K562 (cell line): Measurements from ENCODE around the gene KRT4. TPM values are rescaled to one million over a fixed set of nuclear protein-coding genes. Genes with fewer than 3 reads are reported as not detected.

Experiments
- ARID1B ChIP-seq: fragments of 450-650 bp; IDR thresholded peaks from 2 replicates; pipeline ENCODE4 v1.6.1; 2016; ENCODE audit warnings: antibody characterized with exemption, mild to moderate bottlenecking, inconsistent platforms
- BRCA1 ChIP-seq, 2 experiments: fragments of 450-650 bp in 1 of 2; sonication (generic) in 1 of 2; formaldehyde crosslinking in 1 of 2; IDR thresholded peaks; 2 replicates each; pipeline versions ENCODE4 v1.5.0 to v1.6.1; 2017 to 2020; ENCODE audit warnings: mild to moderate bottlenecking in 1 of 2, missing genetic modification reagents in 1 of 2
- BRD9 ChIP-seq: fragments of 450-650 bp; IDR thresholded peaks from 2 replicates; pipeline ENCODE4 v1.6.1; 2018; ENCODE audit warnings: low read depth; ENCODE audit not compliant: partially characterized antibody
- CBFA2T3 ChIP-seq: fragments of 450-650 bp; IDR thresholded peaks from 2 replicates; pipeline ENCODE4 v1.6.1; 2017
- CHD4 ChIP-seq: fragments of 200-600 bp; sonication (generic); IDR thresholded peaks from 3 replicates; pipeline ENCODE4 v1.6.1; 2012; ENCODE audit warnings: low read depth, mild to moderate bottlenecking, mixed read lengths, low read length, inconsistent platforms; ENCODE audit not compliant: insufficient read depth, insufficient replicate concordance, poor library complexity, severe bottlenecking
- CTBP1 ChIP-seq: fragments of 450-650 bp; IDR thresholded peaks from 2 replicates; pipeline ENCODE4 v1.6.1; 2016; ENCODE audit warnings: borderline replicate concordance
- CTCFL ChIP-seq: IDR thresholded peaks from 2 replicates; pipeline ENCODE4 v1.6.1; 2011; ENCODE audit warnings: borderline replicate concordance, low read depth, mild to moderate bottlenecking, moderate library complexity, low read length; ENCODE audit not compliant: insufficient read depth, poor library complexity, severe bottlenecking
- CXXC5 ChIP-seq: fragments of 250-450 bp; sonication (Bioruptor Pico); IDR thresholded peaks from 2 replicates; pipeline ENCODE4 v1.8.0; 2022; ENCODE audit warnings: inconsistent platforms, mild to moderate bottlenecking, moderate library complexity
- DMBX1 ChIP-seq: fragments of 250-450 bp; sonication (Bioruptor Pico); IDR thresholded peaks from 2 replicates; pipeline ENCODE4 v1.8.0; 2022; ENCODE audit warnings: inconsistent platforms, mild to moderate bottlenecking, moderate library complexity, borderline replicate concordance
- E2F6 ChIP-seq, 2 experiments: IDR thresholded peaks; 2 replicates each; pipeline ENCODE4 v1.6.1; 2011; ENCODE audit warnings: borderline replicate concordance in 1 of 2, control low read depth in 1 of 2, low read depth in 1 of 2, low read length in 1 of 2, mild to moderate bottlenecking in 1 of 2, mixed read lengths in 1 of 2, moderate library complexity in 1 of 2; ENCODE audit not compliant: insufficient read depth in 1 of 2, insufficient read length in 1 of 2, poor library complexity in 1 of 2, severe bottlenecking in 1 of 2; ENCODE audit errors: extremely low read depth in 1 of 2
- EGR1 ChIP-seq: fragments of 450-650 bp; conservative IDR thresholded peaks from 2 replicates; pipeline ENCODE4 v1.6.1; 2017; ENCODE audit warnings: mild to moderate bottlenecking
- ETV1 ChIP-seq: fragments of 450-650 bp; conservative IDR thresholded peaks from 2 replicates; pipeline ENCODE4 v1.6.1; 2016; ENCODE audit warnings: missing genetic modification characterization, control low read depth, low read depth, missing compliant biosample characterization
- GABPA ChIP-seq: fragments of 200-800 bp; sonication (Bioruptor generic); conservative IDR thresholded peaks from 2 replicates; pipeline ENCODE4 v1.6.1; 2016; ENCODE audit warnings: low read depth, missing genetic modification characterization, missing compliant biosample characterization
- HNRNPLL ChIP-seq: fragments of 200-400 bp; formaldehyde crosslinking; IDR thresholded peaks from 2 replicates; pipeline ENCODE4 v1.6.1; 2017; ENCODE audit warnings: low read length, low read depth, mild to moderate bottlenecking; ENCODE audit not compliant: poor library complexity, severe bottlenecking
- POLR2H ChIP-seq: IDR thresholded peaks from 2 replicates; pipeline ENCODE4 v1.6.1; 2016; ENCODE audit warnings: missing genetic modification characterization, low read depth, mild to moderate bottlenecking, control low read depth, missing compliant biosample characterization, moderate library complexity
- RBBP5 ChIP-seq: fragments of 200-600 bp; sonication (generic); IDR thresholded peaks from 2 replicates; pipeline ENCODE4 v1.6.1; 2012; ENCODE audit warnings: borderline replicate concordance, mild to moderate bottlenecking, low read length, control low read depth, inconsistent platforms; ENCODE audit not compliant: insufficient read depth, poor library complexity, severe bottlenecking
- RNF2 ChIP-seq: sonication (generic); IDR thresholded peaks from 2 replicates; pipeline ENCODE4 v1.6.1; 2016
- SAFB2 ChIP-seq: fragments of 200-400 bp; formaldehyde crosslinking; IDR thresholded peaks from 2 replicates; pipeline ENCODE4 v1.6.1; 2018; ENCODE audit warnings: borderline replicate concordance, low read length, low read depth, moderate library complexity; ENCODE audit not compliant: severe bottlenecking
- SMARCA4 ChIP-seq: fragments of 450-650 bp; IDR thresholded peaks from 2 replicates; pipeline ENCODE4 v1.6.1; 2016
- TEAD4 ChIP-seq, 2 experiments: sonication (generic) in 1 of 2; formaldehyde crosslinking in 1 of 2; IDR thresholded peaks; 2 replicates each; pipeline versions ENCODE4 v1.6.1 to v1.8.0; 2012 to 2022; ENCODE audit warnings: borderline replicate concordance in 1 of 2, inconsistent platforms in 1 of 2, low read length in 1 of 2, mild to moderate bottlenecking in 1 of 2, missing genetic modification reagents in 1 of 2
- ZNF143 ChIP-seq: sonication (generic); formaldehyde crosslinking; IDR thresholded peaks from 2 replicates; pipeline ENCODE4 v1.9.0; 2022; ENCODE audit warnings: mild to moderate bottlenecking, missing genetic modification reagents
- ZNF263 ChIP-seq: sonication (generic); formaldehyde crosslinking; IDR thresholded peaks from 2 replicates; pipeline ENCODE4 v1.8.0; 2022; ENCODE audit warnings: mild to moderate bottlenecking, missing genetic modification reagents, borderline replicate concordance
- polyA plus RNA-seq, 8 experiments: library from polyadenylated mRNA; depleted of rRNA in 4 of 8; stranded (reverse) in 5 of 8; unstranded in 3 of 8; fragments of >200 nt; fragmentation: Nextera tagmentation in 2 of 8; fragmentation: Illumina TruSeq in 1 of 8; extraction: Ambion mirVana in 2 of 8; extraction: Trizol in 1 of 8; gene quantifications; 2 replicates each; pipeline versions ENCODE4 v1.2.1 to v1.2.3, GENCODE V29; 2011 to 2014; ENCODE audit warnings: inconsistent platforms in 1 of 8, missing spikeins in 1 of 8
- total RNA-seq, 7 experiments: library from RNA; depleted of rRNA in 6 of 7; stranded (reverse); fragments of >200 nt in 6 of 7; fragmentation: Illumina TruSeq in 2 of 7; extraction: Trizol in 2 of 7; gene quantifications; 2 replicates each; pipeline versions ENCODE4 v1.2.1 to v1.2.3, GENCODE V29; 2011 to 2021; ENCODE audit warnings: low replicate concordance in 1 of 7
- TF ChIP-seq, protein P1 (sequence below): fragments of 450-650 bp; IDR thresholded peaks from 2 replicates; pipeline ENCODE4 v1.6.1; 2016; ENCODE audit warnings: low read depth, mild to moderate bottlenecking, moderate library complexity

KRT4 gene
- total and polyA plus RNA-seq, 9 of the 15 experiments (the other 6 are each of a cell fraction or from before 2014, with no cell fraction given) = not detected

DNA sequence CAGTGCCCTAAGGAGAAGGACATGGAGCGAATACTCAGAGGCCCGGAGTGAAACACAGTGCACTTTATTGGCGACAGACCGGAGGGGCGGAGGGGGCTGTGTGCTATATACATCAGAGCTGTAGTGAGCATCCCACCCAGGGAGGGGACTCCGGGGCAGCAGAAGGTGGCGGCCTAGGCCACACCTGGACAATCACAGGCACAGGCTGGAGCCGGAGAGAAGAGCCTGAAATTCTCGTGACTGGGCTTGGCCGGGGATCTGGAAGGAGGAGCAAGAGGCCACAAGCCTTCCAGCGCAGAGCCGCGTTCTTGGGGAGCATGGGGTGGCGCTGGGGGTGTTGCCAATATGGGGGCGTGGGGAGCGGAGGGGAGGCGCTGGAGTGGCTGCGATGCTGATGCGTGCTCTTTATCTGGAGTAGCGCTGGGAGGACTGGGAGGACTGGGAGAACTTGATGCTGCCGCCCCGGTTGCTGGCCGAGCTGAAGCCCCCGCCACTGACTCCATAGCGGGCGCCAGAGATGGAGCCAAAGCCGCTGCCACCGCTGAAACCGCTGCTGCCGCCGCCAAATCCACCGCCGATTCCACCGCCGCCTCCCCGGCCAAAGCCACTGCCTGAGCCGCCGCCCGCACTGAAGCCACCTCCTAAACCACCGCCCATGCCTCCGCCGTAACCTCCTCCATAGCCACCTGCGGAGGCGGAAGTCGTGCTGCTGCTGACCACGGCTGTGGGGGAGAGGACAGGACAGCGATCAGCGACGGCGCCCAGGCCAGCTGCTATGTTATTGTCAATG is 24.1 kb downstream of the KRT4 start (continued):
- peak; percentile 64 to 71 for TF ChIP-seq E2F6 (IDR thresholded peaks at IDR 0.05; ENCODE audit: borderline replicate concordance in 1 of 2, extremely low read depth in 1 of 2, insufficient read depth in 1 of 2, insufficient read length in 1 of 2, low read depth in 1 of 2, low read length in 1 of 2, poor library complexity in 1 of 2, severe bottlenecking in 1 of 2)
- TF ChIP-seq CTBP1 = peak; percentile 84; the same call in 1 of the 2 replicates
- peak; percentile 67 for TF ChIP-seq GABPA
- TF ChIP-seq BRCA1 (IDR thresholded peaks at IDR 0.05) = no peak
- no peak for TF ChIP-seq BRCA1 (CRISPR knock-in tag; IDR thresholded peaks at IDR 0.05)
- TF ChIP-seq ZNF263 (CRISPR knock-in tag) = peak; percentile 66
- TF ChIP-seq POLR2H = no peak
- no peak for TF ChIP-seq ZNF143 (CRISPR knock-in tag)
- peak; percentile 70 for TF ChIP-seq CBFA2T3
- TF ChIP-seq EGR1 = peak; percentile 88
- TF ChIP-seq, protein P1, sequence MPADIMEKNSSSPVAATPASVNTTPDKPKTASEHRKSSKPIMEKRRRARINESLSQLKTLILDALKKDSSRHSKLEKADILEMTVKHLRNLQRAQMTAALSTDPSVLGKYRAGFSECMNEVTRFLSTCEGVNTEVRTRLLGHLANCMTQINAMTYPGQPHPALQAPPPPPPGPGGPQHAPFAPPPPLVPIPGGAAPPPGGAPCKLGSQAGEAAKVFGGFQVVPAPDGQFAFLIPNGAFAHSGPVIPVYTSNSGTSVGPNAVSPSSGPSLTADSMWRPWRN = peak; percentile 86
- peak; percentile 38; the same call in 1 of the 2 replicates for TF ChIP-seq TEAD4 (IDR thresholded peaks at IDR 0.05; ENCODE audit: low read length)
- TF ChIP-seq TEAD4 (CRISPR knock-in tag; IDR thresholded peaks at IDR 0.05; ENCODE audit: borderline replicate concordance) = no peak
- no peak for TF ChIP-seq CHD4
- peak; percentile 77 for TF ChIP-seq CXXC5
- TF ChIP-seq ETV1 (tag) = peak; percentile 45
- peak; percentile 60; the same call in 1 of the 2 replicates for TF ChIP-seq RNF2
- TF ChIP-seq HNRNPLL = peak; percentile 66
- no peak for TF ChIP-seq SAFB2
- TF ChIP-seq RBBP5 = peak; percentile 58
- peak; percentile 45; the same call in 1 of the 2 replicates for TF ChIP-seq ARID1B
- TF ChIP-seq CTCFL = no peak
- no peak for TF ChIP-seq DMBX1 (CRISPR knock-in tag)
- no peak for TF ChIP-seq BRD9
- TF ChIP-seq SMARCA4 = peak; percentile 37; the same call in 1 of the 2 replicates
